ENCODE results near the gene SH3BGRL3. TPM values are rescaled to one million over a fixed set of nuclear protein-coding genes. Genes with fewer than 3 reads are reported as not detected.

SH3BGRL3 gene
- total RNA-seq, 4 donors from 2014 or later: 49.6 to 97.2 (median 56.0) TPM

DNA sequence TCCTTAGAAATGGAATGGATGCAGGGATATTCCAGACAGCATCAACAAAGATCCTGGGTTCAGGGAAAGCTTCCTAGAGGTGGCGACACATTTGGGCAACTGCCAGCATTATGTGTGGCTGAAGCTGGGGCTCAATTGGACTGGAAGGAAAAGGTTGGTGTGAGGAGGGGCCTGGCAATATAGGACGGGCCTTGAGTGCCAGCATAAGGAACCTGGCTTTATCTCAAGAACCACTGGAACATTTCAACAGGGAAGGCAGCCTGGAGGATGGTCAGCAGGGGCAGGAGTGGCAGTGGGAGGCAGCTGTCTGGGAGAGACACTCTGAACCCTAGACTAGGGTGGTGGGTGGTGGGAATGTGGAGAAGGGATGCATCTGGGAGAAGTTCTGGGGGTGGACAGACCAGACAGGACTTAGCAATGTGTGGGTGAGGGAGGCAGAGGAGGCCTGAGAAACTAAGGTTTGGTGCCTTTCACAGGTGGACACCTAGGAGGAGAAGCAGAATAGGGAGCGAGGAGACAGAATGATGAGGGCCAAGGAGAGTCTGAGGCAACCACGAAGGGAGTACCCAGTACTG lies 3.5 kb downstream of the SH3BGRL3 start:
- no peak for DNase-seq (ENCODE audit: low spot score in 2 of 2)
- TF ChIP-seq POLR2A (IDR thresholded peaks at IDR 0.05) (no peak), EP300 (IDR thresholded peaks at IDR 0.05) (no peak)
- TF ChIP-seq, protein P1, sequence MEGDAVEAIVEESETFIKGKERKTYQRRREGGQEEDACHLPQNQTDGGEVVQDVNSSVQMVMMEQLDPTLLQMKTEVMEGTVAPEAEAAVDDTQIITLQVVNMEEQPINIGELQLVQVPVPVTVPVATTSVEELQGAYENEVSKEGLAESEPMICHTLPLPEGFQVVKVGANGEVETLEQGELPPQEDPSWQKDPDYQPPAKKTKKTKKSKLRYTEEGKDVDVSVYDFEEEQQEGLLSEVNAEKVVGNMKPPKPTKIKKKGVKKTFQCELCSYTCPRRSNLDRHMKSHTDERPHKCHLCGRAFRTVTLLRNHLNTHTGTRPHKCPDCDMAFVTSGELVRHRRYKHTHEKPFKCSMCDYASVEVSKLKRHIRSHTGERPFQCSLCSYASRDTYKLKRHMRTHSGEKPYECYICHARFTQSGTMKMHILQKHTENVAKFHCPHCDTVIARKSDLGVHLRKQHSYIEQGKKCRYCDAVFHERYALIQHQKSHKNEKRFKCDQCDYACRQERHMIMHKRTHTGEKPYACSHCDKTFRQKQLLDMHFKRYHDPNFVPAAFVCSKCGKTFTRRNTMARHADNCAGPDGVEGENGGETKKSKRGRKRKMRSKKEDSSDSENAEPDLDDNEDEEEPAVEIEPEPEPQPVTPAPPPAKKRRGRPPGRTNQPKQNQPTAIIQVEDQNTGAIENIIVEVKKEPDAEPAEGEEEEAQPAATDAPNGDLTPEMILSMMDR (IDR thresholded peaks at IDR 0.05): no peak
- H3K36me3 ChIP-seq: peaks cover 0 to 8% (median 0%) of the 10 kb centered on the region in 3 donors
- peak overlapping the region in 3 of 4 donors; percentile 66 to 96 (median 72) for H3K27ac ChIP-seq
- 67 to 69% methylated on average over 4 of the region's 4 CpGs for WGBS, 2 donors
- H3K27me3 ChIP-seq: no peaks in the 10 kb centered on the region
- no peak overlapping the region for H3K4me3 ChIP-seq
- no peaks in the 10 kb centered on the region for H3K9me3 ChIP-seq
- peaks cover 0 to 83% (median 52%) of the 10 kb centered on the region in 4 donors for H3K4me1 ChIP-seq

DNA sequence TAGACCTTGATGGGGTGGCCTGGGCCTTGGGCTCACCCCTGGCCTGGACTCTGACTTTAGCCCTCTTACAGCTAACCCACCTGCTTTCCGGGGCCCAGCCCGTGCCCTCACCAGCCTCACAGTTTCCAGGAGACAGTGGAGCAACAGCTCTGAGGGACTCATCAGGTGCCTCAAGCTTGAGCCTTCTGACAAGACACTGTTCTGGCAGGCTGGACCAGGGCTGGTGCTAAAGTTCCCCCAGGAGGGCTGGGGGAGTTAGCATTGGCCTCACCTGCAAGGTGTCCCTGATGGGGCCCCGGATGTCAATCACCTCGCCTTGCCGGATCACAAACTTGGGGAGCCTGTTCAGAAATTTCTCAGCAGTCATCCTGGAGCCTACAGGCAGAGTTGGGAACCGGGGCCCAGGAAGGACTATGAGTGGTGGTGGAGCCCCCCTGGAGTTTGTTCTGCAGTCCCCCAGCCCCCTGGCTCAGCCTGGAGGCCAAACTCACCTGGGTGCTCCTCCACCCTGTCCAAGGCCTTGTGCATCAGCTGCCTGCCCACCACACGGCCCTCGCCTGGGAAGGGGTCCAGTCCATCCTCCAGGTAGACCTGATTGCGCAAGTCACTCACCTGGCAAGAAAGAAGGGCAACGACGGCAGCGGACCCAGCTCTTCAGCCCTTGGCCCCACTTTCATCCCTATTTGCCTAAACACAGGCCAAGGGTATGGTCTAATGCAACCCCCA lies 4.1 kb downstream of the SH3BGRL3 start:
- H3K27ac ChIP-seq: peak overlapping the region; percentile 6 to 96 (median 69)
- peaks cover 0 to 83% (median 49%) of the 10 kb centered on the region in 4 donors for H3K4me1 ChIP-seq
- no peak for DNase-seq (ENCODE audit: low spot score in 2 of 2)
- WGBS, 2 donors: 88 to 96% methylated on average over 8 to 9 of the region's 12 CpGs
- H3K27me3 ChIP-seq: no peaks in the 10 kb centered on the region
- TF ChIP-seq EP300 (IDR thresholded peaks at IDR 0.05) (no peak), POLR2A (IDR thresholded peaks at IDR 0.05) (no peak)
- TF ChIP-seq, protein P1 (IDR thresholded peaks at IDR 0.05): no peak
- H3K36me3 ChIP-seq: peaks cover 0 to 8% (median 0%) of the 10 kb centered on the region in 3 donors
- no peaks in the 10 kb centered on the region for H3K9me3 ChIP-seq
- no peak overlapping the region for H3K4me3 ChIP-seq

DNA sequence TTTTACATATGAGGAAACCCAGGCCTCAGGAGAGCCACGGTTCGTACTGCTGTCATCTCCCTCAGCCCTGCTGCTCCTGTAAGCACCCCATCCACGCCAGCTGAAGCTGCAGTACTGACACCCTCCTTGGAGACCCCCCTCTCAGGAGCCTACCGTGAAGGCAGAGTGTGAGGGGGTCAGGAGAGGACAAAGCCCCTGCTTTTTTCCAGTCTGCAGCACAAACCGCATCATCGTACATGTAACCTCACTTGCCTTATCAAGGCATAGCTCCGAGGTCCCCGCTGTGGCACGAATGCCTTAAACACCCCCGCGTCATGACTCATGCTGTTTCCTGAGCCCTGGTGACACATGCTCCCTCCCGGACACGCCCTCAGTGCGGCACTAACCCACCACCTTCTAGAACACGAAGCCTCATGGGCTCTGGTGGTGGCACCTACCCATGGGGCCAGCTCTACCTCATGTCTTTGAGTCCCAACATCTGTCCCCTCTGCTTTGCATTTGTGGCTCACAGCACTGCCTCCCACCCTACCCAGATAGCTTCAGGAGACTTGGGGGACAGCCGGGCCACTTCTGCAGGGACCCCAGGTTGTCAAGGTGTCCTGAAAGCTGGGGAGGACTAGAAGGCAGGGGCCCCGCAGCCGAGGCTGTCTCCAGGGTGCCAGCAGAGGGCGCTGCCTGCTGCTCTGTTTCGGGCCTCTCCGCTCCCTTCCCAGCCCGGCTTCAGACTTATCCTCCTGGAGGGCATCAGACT lies 4.9 kb downstream of the SH3BGRL3 start:
- Histone ChIP-seq H3K36me3 (peaks cover 0 to 8% (median 0%) of the 10 kb centered on the region in 3 donors), H3K4me3 (no peak overlapping the region), H3K27ac (peak overlapping the region; percentile 6 to 96 (median 69)), H3K4me1 (peaks cover 0 to 81% (median 46%) of the 10 kb centered on the region in 4 donors), H3K27me3 (no peaks in the 10 kb centered on the region), H3K9me3 (no peaks in the 10 kb centered on the region)
- TF ChIP-seq EP300 (IDR thresholded peaks at IDR 0.05) (peak in 1 of 2 donors; percentile 29), POLR2A (IDR thresholded peaks at IDR 0.05) (no peak)
- TF ChIP-seq, protein P1 (IDR thresholded peaks at IDR 0.05): peak; percentile 60 to 72 (median 69)
- WGBS, 2 donors: 28 to 35% methylated on average over 20 to 22 of the region's 22 CpGs
- peak; percentile 40 to 64 for DNase-seq (ENCODE audit: low spot score in 2 of 2)

DNA sequence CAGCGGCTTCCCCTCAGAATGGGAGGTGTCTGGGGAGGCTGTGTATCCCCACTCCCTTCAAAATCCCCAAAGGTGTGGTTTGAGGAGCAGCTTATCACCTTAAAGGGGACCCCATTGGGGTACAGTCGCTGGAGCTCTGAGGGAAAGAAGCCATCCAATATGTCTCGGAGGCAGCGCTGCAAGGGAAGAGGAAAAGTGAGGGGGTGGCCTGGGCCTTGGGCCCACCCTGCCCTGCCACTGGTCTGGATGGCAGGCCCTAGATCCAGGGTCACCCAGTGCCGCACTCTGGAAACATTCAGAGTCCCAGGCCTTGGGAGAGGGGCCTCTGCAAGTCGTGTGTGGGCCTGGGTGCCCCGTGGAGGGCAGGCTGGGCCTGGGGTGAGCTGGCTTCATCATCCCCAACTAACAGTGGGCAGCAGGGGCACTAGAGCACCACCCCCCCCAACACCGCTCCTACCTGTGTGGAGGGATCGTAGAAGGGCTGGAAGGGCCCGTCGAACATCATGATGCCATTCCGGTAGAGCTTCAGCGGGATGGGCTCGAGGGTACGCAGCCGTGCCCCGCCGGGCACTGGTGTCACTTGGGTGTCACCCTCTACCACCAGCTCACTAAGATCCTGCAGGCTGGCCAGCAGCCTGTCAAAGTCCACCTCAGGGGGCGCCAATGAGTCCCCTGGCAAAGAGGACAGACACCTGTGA lies 5.6 kb downstream of the SH3BGRL3 start:
- 79 to 81% methylated on average over 18 of the region's 19 CpGs for WGBS, 2 donors
- Histone ChIP-seq H3K27me3 (no peaks in the 10 kb centered on the region), H3K4me1 (peaks cover 0 to 85% (median 48%) of the 10 kb centered on the region in 4 donors), H3K4me3 (no peak overlapping the region), H3K9me3 (no peaks in the 10 kb centered on the region), H3K27ac (peak overlapping the region in 3 of 4 donors; percentile 49 to 96 (median 72)), H3K36me3 (peaks cover 0 to 8% (median 0%) of the 10 kb centered on the region in 3 donors)
- no peak for DNase-seq (ENCODE audit: low spot score in 2 of 2)
- TF ChIP-seq POLR2A (IDR thresholded peaks at IDR 0.05): no peak
- TF ChIP-seq, protein P1 (IDR thresholded peaks at IDR 0.05): no peak
- no peak for TF ChIP-seq EP300 (IDR thresholded peaks at IDR 0.05)

Measured in tibial nerve (tissue), 4 donors.